Left cardiac atrium (tissue), 4 donors: Measurements from ENCODE around the gene RNU11. TPM values are rescaled to one million over a fixed set of nuclear protein-coding genes. Genes with fewer than 3 reads are reported as not detected.
"Not testable (repeated sequence)": the region's sequence is repeated elsewhere in the genome, so short reads cannot be mapped to it uniquely, and the experiment has no call there.

Experiments used
- ATAC-seq, 2 donors: fragments of 200-7000 bp; cut with Tn5 transposase; one replicate each; pipeline ENCODE4 v1.9.1; 2020; ENCODE audit warnings: mild to moderate bottlenecking in 2 of 2, moderate library complexity in 2 of 2
- DNase-seq: peaks from one replicate; pipeline ENCODE4 v3.0.0-alpha.2; 2020
- intact Hi-C, 2 donors: fragments of 100-400 bp; cut with DNase I; formaldehyde crosslinking; loops; one replicate each; pipeline versions ENCODE4 v1.14.1 to v1.15.1; 2022 to 2023
- total RNA-seq, 2 donors: library from RNA; stranded (reverse); fragmentation: NEBNext Ultra II Directional; extraction: Animal tissue kit (Norgen Biotek cat#: 25700); gene quantifications; one replicate each; pipeline ENCODE4 v1.2.1, GENCODE V29; 2021
- donor health status: DM: no; HTN: yes; CAD: no.
- donor health status: DM: no; HTN: yes; CAD: no; lungs with severe emphysema.
- donor health status: DM: yes; HTN: yes; CAD: no.
- donor health status: Dilated cardiomyopathy.

The RNU11 gene
- total RNA-seq, 2 donors from 2014 or later, result not detected

DNA sequence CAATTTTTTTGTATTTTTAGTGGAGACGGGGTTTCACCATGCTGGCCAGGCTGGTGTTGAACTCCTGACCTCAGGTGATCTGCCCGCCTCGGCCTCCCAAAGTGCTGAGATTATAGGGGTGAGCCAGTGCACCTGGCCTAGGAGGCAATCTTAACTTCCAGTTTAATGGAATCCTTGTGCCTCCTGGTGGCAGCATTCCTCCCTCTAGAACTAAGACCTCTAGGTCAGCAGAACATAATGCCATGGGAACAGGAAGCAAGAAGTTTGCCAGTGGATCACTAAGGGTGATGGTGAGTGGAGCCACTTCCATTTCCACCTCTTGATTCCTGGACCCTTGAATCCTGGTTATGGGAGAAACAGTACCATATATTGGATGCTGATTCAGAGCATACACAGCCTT lies 5.5 kb downstream of the RNU11 start:
- ATAC-seq, intact Hi-C loops, DNase-seq: not testable (repeated sequence)

DNA sequence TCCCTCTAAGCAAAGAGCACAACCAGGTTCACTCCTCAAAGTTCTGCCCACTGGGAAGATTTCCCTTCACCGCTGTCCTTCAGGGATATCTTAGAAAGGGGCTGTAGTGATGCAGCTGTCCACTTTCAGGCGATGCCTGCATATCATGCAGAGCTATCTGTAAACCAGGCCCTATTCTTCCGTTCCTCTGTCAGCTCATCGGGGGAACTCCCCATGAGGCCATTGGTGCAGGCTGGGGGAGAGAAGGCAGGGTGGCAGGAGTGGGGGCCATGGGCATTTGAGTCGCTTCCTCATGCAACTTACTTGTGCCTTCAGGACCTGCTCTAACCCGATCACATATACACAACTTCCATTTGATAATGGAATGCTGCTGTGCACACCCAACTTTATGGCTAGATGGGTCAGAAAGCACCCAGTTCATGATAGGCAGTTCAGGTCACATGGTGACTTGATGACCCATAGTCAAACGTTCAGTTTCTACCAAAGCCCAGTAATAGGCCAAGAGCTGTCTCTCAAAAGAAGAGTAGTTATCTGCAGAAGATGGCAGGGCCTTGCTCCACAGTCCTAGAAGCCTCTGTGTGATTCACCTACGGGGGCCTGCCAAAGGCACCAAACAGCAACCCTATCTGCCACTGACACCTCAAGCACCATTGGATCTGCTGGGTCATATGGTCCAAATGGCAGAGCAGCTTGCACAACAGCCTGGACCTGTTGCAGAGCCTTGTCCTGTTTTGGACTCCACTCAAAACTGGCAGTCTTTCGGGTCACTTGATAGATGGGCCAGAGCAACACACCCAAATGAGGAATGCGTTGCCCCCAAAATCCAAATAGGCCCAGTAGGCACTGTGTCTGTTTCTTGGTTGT lies 7.3 kb downstream of the RNU11 start:
- DNase-seq, result not testable (repeated sequence)

DNA sequence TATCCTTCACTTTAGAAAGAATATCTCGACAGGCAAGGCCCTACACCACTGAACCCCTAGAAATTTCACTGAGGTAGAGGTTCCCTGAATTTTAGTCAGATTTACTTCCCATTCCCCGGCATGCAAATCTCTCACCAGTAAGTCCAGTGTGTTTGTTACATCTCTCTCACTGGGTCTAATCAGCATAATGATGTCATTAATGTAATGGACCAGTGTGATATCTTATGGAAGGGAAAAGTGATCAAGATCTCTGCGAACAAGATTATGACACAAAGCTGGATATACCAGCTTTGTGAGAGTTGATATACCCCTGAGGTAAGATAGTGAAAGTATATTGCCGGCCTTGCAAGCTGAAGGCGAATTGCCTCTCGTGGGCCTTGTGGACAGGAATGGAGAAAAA lies 7.9 kb downstream of the RNU11 start:
- no peak for ATAC-seq
- intact Hi-C loops, result no loop called here

More for the DNA sequence above, 7.3 kb downstream of the RNU11 start:
- intact Hi-C loops, ATAC-seq: not testable (repeated sequence)

DNA sequence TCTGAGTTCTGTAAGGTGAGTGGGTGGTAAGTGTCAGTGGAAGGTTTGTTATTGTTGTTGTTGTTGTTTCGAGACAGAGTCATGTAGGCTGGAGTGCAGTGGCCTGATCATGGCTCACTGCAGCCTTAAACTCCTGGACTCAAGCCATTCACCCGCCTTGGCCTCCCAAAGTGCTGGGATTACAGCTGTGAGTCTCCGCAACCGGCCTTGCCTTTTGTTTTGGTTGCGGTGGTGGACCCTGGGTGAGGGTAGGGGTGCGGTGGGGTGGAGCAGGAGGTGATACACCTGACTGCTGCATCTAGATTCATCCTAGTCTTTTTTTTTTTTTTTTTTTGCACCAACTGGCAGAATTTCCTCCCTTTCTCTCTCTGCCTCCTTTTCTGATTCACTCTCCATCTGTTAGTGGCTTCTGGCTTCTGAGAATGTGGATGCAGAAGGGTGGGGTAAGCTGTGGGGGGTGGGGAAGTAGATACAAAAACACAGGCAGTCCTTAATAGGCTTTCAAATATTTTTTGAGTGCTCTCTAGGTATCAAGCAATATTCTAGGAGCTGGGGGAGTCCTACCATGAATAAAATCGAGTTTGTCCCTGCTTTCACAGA lies 15.6 kb downstream of the RNU11 start:
- no peak for ATAC-seq
- intact Hi-C loops, result no loop called here

More for the DNA sequence above, 7.9 kb downstream of the RNU11 start:
- no peak for DNase-seq

DNA sequence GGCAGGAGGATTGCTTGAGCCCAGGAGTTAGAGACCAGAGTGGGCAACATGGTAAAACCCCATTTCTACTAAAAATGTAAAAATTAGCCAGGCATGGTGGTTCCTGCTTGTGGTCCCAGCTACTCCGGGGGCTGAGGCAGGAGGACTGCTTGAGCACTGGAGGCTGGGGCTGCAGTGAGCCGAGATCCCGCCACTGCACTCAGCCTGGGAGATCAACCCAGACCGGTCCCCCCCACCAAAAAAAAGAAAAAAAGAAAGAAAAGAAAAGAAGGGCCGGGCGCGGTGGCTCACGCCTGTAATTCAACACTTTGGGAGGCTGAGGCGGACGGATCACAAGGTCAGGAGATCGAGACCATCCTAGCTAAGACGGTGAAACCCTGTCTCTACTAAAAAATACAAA lies 18.4 kb downstream of the RNU11 start:
- intact Hi-C loops, result loop anchor here in 1 of 2 donors (5.0 kb wide), 1 partner anchor 510 kb away; no protein-coding TSS in a partner anchor
- DNase-seq, result no peak
- ATAC-seq, result no peak

More for the DNA sequence above, 15.6 kb downstream of the RNU11 start:
- no peak for DNase-seq

DNA sequence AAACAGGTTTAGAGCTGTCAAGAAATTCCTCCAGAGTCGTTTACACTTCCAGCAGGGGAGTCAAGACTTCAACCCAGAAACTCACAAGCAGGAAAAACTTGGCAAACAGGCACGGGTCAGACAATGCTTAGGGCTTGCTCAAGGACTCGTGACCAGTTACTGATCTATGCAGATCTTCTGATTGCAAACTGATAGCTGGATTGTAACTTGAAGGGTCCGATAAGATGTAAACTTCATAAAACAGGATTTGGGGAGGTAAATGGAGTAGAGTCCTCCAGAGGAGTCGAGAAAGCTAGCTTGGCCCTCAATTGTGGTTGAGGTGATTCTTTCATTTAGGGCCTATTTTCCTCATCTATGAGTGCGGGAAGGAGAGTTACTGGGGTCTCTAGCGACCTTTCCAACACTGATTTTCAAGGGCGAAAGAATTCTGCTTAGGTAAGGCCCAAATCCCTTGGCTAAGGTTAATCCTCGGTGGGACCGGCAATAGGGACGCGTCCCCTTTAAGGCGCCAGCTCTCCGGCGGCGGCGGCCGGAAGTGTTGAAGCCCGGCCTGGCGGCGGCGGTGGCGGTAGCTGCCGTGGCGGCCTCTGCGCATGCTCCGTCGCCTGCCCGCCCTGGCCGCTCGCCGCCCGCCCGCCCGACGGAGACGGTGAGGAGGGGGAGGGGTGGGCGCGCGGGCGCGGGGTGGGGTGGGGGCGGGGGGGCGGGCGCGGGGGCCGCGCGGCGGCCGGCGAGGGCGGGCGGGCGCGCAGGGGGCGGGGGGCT lies 20.0 kb downstream of the RNU11 start, which contains the start of gene GMEB1:
Gene GMEB1 (plus strand): TSS at position 594 of the 765 bp plus-strand sequence. CDS start 14,829 bp downstream, outside the sequence.
- peak; percentile 88 to 92 for ATAC-seq
- intact Hi-C loops, result loop anchor here in 1 of 2 donors (2.0 to 5.0 kb wide), 2 partner anchors 20 to 509 kb away; partner anchors contain the start of gene RNU11
- DNase-seq, result peak; percentile 90

DNA sequence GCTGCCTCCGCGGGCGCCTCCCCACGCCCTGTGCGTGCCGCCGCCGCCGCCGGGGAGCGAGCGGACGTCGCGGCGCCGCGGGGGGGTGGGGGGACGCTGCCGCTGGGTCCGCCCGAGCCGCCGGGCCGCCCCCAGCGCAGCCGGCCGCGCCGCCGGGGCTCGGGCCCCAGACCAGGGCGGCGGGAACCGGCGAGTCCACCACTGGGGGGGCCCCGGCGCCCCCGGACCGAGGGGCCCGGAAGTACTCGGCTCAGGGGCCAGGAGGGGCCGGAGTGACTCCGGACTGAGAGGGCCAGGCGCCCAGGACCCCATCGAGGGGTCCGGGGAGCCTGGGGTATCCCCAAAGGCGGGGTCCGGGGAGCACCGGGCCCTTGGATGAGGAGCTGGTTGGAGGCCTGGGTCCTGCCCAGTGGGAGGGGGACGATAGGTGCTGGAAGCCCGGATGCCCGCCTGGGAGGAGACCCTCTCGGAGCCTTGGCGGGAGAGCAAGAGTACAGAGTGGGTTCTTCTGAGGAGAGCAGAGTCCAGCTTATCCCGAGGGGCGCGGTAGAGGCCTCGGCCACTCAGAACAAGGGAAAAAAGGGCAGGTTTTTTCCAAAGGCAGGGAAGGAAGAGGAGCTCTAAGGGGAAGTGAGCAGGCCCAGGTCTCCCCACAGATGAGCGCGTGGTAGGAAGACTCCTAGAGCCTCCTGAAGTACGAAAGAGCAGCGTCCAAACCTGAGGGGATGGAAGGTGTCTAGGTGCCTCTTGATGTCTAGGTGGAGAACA lies 20.7 kb downstream of the RNU11 start:
- peak; percentile 70 for DNase-seq
- intact Hi-C loops, result loop anchor here in 1 of 2 donors (2.0 to 5.0 kb wide), 2 partner anchors 20 to 508 kb away; partner anchors contain the start of gene RNU11
- peak; percentile 78 to 90 for ATAC-seq

DNA sequence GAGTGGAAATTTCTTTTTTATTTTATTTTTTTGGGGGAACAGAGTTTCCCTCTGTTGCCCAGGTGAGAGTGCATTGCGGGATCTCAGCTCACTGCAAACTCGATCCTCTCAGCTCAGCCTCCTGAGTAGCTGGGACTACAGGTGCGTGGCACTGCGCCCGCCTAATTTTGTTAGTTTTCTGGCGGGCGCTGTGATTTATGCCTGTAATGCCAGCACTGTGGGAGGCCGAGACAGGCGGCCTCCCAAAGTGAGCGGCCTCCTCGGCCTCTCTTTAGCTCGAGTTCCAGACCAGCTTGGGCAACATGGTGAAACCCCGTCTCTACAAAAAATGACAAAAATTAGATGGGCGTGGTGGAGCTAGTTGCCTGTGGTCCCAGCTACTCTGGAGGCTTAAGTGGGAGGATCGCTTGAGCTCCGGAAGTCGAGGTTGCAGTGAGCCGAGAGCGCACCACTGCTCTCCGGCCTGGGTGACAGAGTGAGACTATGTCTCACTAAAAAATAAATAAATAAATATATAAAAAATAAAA lies 22.9 kb downstream of the RNU11 start:
- DNase-seq, result no peak
- no peak for ATAC-seq
- intact Hi-C loops, result no loop called here

DNA sequence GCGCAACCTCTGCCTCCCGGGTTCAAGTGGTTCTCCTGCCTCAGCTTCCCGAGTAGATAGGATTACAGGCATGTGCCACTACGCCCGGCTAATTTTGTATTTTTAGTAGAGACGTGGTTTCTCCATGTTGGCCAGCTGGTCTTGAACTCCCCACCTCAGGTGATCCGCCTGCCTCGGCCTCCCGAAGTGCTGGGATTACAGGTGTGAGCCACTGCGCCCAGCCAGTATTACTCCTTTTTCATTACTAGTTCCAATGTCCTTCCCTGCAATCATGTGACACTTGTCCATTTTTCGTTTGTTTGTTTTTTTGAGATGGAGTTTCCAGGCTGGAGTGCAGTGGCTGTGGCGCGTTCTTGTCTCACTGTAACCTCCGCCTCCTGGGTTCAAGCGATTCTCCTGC lies 24.6 kb downstream of the RNU11 start:
- ATAC-seq, DNase-seq, intact Hi-C loops: not testable (repeated sequence)

DNA sequence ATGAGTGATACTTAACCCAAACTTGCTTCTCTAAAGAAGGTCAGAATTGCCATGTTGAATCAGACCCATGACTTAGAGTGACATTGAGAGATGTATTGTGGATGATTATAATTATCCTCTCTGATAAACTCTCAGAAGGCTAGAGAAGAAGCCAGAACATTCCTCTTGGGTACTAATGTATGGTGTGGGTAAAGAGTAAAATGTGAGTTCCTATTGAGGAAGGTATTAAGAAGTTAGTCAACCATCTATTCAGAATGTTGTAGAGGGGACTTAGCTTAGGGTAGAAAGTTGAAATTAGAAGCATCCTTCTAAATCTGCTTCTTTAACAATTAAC lies 27.5 kb downstream of the RNU11 start:
- no peak for DNase-seq
- ATAC-seq, result no peak
- intact Hi-C loops, result no loop called here

DNA sequence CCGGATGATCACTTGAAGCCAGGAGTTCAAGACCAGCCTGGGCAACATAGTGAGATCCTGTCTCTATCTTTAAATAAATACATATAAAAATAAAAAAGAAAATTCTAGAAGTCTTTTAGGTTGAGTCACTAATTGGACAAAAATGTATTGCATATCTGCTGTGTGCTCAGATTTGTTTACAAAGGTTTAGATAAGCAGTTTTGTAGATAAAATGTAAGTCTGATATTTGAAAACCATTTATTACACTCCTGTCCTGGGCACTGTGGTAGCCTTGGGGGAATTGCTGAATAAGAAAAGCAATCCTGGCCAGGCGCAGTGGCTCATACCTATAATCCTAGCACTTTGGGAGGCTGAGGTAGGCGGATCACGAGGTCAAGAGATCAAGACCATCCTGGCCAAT lies 31.8 kb downstream of the RNU11 start:
- intact Hi-C loops, result no loop called here
- ATAC-seq, result no peak
- DNase-seq, result no peak

DNA sequence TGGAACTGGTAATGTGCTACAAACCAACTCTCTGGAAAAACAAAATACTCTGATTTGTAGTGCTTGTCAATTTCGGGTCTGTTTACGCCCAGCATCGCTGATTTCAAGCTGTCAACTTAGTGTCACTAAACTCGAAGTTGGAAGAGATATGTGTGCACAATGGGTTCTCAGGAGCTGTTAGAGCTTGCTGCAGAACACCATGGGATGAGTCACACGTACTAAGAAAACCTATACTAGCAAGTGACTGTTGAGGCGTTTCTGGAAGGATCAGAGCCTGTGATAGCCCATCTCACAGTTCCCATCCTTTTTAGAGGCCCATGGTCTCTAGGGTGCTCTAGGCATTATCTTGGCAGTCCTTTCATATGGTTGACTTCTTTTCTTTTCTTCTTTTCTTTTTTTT lies 34.4 kb downstream of the RNU11 start:
- ATAC-seq (no peak), DNase-seq (no peak)
- intact Hi-C loops, result no loop called here

DNA sequence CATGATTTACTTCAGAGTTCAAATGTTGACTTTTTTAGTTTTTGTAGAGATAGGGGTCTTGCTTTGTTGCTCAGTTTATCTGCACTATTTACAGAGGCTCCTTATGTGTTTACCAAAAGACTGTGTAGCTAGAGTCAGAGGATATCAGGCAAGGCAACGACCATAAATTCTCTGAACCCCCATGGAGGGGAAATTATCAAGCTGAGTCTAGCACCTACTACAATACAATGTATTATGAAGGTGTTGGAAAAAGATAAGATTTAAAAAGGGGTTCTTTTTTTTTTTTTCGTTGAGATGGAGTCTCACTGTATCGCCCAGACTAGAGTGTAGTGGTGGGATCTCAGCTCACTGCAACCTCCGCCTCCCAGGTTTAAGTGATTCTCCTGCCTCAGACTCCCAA lies 36.5 kb downstream of the RNU11 start:
- DNase-seq, result no peak
- ATAC-seq, result no peak
- intact Hi-C loops, result no loop called here

DNA sequence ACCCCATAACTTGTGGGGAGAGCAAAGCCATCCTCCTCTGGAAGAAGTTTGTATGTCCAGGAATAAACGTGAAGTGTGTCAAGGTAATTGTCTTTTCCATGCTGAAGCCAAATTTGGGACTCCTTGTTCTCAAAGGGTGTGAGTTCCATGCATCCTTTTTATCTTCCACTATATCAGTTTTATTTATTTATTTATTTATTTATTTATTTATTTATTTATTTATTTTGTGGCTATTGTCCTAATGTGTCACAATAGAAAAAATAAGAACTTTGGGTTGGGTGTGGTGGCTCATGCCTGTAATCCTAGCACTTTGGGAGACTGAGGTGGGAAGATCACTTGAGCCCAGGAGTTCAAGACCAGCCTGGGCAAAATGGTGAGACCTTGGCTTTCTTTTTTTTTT lies 43.2 kb downstream of the RNU11 start:
- DNase-seq, intact Hi-C loops, ATAC-seq: not testable (repeated sequence)

Other genes with a start within 250 kb of the RNU11 start
- gene RCC1, start 142.6 kb upstream of the RNU11 start, total RNA-seq, result 10 to 100 TPM in 1 of 2 donors, 1 to 10 TPM in 1; 7.3 to 10.8 TPM
- gene TRNAU1AP, start 95.5 kb upstream of the RNU11 start, total RNA-seq, result 10 to 100 TPM; 15.5 TPM
- 1 to 10 TPM; 1.6 to 2.7 TPM for gene RAB42, start 56.3 kb upstream of the RNU11 start, total RNA-seq
- 10 to 100 TPM; 15.6 to 19.1 TPM for gene TAF12, start 5.5 kb upstream of the RNU11 start, total RNA-seq
- gene GMEB1, start 20.2 kb downstream of the RNU11 start, total RNA-seq, result 1 to 10 TPM; 6.1 to 6.2 TPM
- 10 to 100 TPM; 30.0 to 44.4 TPM for gene YTHDF2, start 88.3 kb downstream of the RNU11 start, total RNA-seq
- gene OPRD1, start 163.6 kb downstream of the RNU11 start, total RNA-seq, result not detected